Activated CD4-positive, alpha-beta T cell treated with anti-CD3 and anti-CD28 coated beads, Interleukin-2, amount 10 ng/mL, durations not matched to agents 24 days and 14 days (primary cell): Measurements from ENCODE around the gene PTPRF. TPM values are rescaled to one million over a fixed set of nuclear protein-coding genes. Genes with fewer than 3 reads are reported as not detected.
"Not testable (repeated sequence)": the region's sequence is repeated elsewhere in the genome, so short reads cannot be mapped to it uniquely, and the experiment has no call there.

Experiments
- DNase-seq: peaks from one replicate; pipeline ENCODE4 v3.0.0; 2022
- H3K27ac Mint-ChIP-seq: one replicate; pipeline ENCODE4 v1.8.0; 2022; ENCODE audit warnings: mild to moderate bottlenecking, mixed read lengths
- H3K27me3 Mint-ChIP-seq: one replicate; pipeline ENCODE4 v1.8.0; 2022; ENCODE audit warnings: mixed read lengths
- H3K36me3 Mint-ChIP-seq: one replicate; pipeline ENCODE4 v1.8.0; 2022; ENCODE audit warnings: low read depth, mild to moderate bottlenecking, mixed read lengths
- H3K4me1 Mint-ChIP-seq: one replicate; pipeline ENCODE4 v1.8.0; 2021; ENCODE audit warnings: mixed read lengths
- H3K4me3 Mint-ChIP-seq: one replicate; pipeline ENCODE4 v1.8.0; 2022; ENCODE audit warnings: mild to moderate bottlenecking, moderate library complexity, mixed read lengths
- H3K9me3 Mint-ChIP-seq: one replicate; pipeline ENCODE4 v1.8.0; 2021; ENCODE audit warnings: mixed read lengths
- intact Hi-C: fragments of 100-400 bp; cut with micrococcal nuclease; formaldehyde crosslinking; loops from one replicate; pipeline ENCODE4 v1.15.1; 2023
- total RNA-seq: library from RNA; stranded (reverse); gene quantifications from 2 replicates; pipeline ENCODE4 v1.2.3, GENCODE V29; 2022

PTPRF gene
- total RNA-seq, 1 donor from 2014 or later: 2.1 TPM

GRCh38 chr1:43547538-43548072, 16.9 kb downstream of the PTPRF start:
- H3K36me3 Mint-ChIP-seq: no peaks in the 10 kb centered on the region
- no peak overlapping the region for H3K27ac Mint-ChIP-seq
- DNase-seq: no peak
- no peak overlapping the region for H3K4me3 Mint-ChIP-seq
- intact Hi-C loops: no loop called here
- H3K27me3 Mint-ChIP-seq: peaks cover 7% of the 10 kb centered on the region
- peaks cover 5% of the 10 kb centered on the region for H3K4me1 Mint-ChIP-seq
- H3K9me3 Mint-ChIP-seq: no peaks in the 10 kb centered on the region

- Mint-ChIP-seq H3K9me3 (no peaks in the 10 kb centered on the region), H3K27me3 (peaks cover 7% of the 10 kb centered on the region), H3K36me3 (no peaks in the 10 kb centered on the region), H3K4me3 (no peak overlapping the region), H3K27ac (no peak overlapping the region), H3K4me1 (peaks cover 5% of the 10 kb centered on the region)
- DNase-seq: no peak
- intact Hi-C loops: no loop called here
Observed at GRCh38 chr1:43548285-43549271, 17.9 kb downstream of the PTPRF start.

- H3K36me3 Mint-ChIP-seq, H3K9me3 Mint-ChIP-seq, intact Hi-C loops, H3K27me3 Mint-ChIP-seq, DNase-seq, H3K27ac Mint-ChIP-seq: not testable (repeated sequence)
- H3K4me3 Mint-ChIP-seq: peak overlapping the region; percentile 36
- H3K4me1 Mint-ChIP-seq: peaks cover 12% of the 10 kb centered on the region
Observed at GRCh38 chr1:43549394-43549793, 18.7 kb downstream of the PTPRF start.

- no peak overlapping the region for H3K27ac Mint-ChIP-seq
- H3K27me3 Mint-ChIP-seq: peaks cover 7% of the 10 kb centered on the region
- no peaks in the 10 kb centered on the region for H3K36me3 Mint-ChIP-seq
- H3K4me1 Mint-ChIP-seq: peaks cover 16% of the 10 kb centered on the region
- H3K4me3 Mint-ChIP-seq: peak overlapping the region; percentile 40
- intact Hi-C loops: no loop called here
- DNase-seq: peak; percentile 65
- no peaks in the 10 kb centered on the region for H3K9me3 Mint-ChIP-seq
Observed at GRCh38 chr1:43549921-43550597, 19.4 kb downstream of the PTPRF start.

- intact Hi-C loops: no loop called here
- peaks cover 7% of the 10 kb centered on the region for H3K27me3 Mint-ChIP-seq
- no peaks in the 10 kb centered on the region for H3K36me3 Mint-ChIP-seq
- H3K27ac Mint-ChIP-seq: no peak overlapping the region
- H3K4me1 Mint-ChIP-seq: peaks cover 16% of the 10 kb centered on the region
- peak overlapping the region; percentile 40 for H3K4me3 Mint-ChIP-seq
- H3K9me3 Mint-ChIP-seq: no peaks in the 10 kb centered on the region
- DNase-seq: no peak
Observed at GRCh38 chr1:43550598-43551246, 20.0 kb downstream of the PTPRF start.

GRCh38 chr1:43551396-43551888, 20.8 kb downstream of the PTPRF start:
- no peaks in the 10 kb centered on the region for H3K36me3 Mint-ChIP-seq
- no peak for DNase-seq
- intact Hi-C loops: no loop called here
- no peaks in the 10 kb centered on the region for H3K9me3 Mint-ChIP-seq
- H3K4me3 Mint-ChIP-seq: no peak overlapping the region
- no peak overlapping the region for H3K27ac Mint-ChIP-seq
- H3K27me3 Mint-ChIP-seq: peaks cover 7% of the 10 kb centered on the region
- H3K4me1 Mint-ChIP-seq: peaks cover 16% of the 10 kb centered on the region

GRCh38 chr1:43552059-43552742, 21.5 kb downstream of the PTPRF start:
- intact Hi-C loops: no loop called here
- H3K9me3 Mint-ChIP-seq: no peaks in the 10 kb centered on the region
- no peak overlapping the region for H3K4me3 Mint-ChIP-seq
- peaks cover 16% of the 10 kb centered on the region for H3K4me1 Mint-ChIP-seq
- peaks cover 7% of the 10 kb centered on the region for H3K27me3 Mint-ChIP-seq
- no peak overlapping the region for H3K27ac Mint-ChIP-seq
- H3K36me3 Mint-ChIP-seq: no peaks in the 10 kb centered on the region
- no peak for DNase-seq

- Mint-ChIP-seq H3K27ac (no peak overlapping the region), H3K27me3 (peaks cover 7% of the 10 kb centered on the region), H3K4me1 (peaks cover 16% of the 10 kb centered on the region), H3K36me3 (no peaks in the 10 kb centered on the region), H3K9me3 (no peaks in the 10 kb centered on the region), H3K4me3 (no peak overlapping the region)
- DNase-seq: no peak
- intact Hi-C loops: no loop called here
Observed at GRCh38 chr1:43552813-43553212, 22.1 kb downstream of the PTPRF start.

- H3K27ac Mint-ChIP-seq: no peak overlapping the region
- intact Hi-C loops: no loop called here
- H3K4me3 Mint-ChIP-seq: no peak overlapping the region
- peaks cover 7% of the 10 kb centered on the region for H3K27me3 Mint-ChIP-seq
- DNase-seq: peak; percentile 82
- peaks cover 16% of the 10 kb centered on the region for H3K4me1 Mint-ChIP-seq
- H3K9me3 Mint-ChIP-seq: no peaks in the 10 kb centered on the region
- H3K36me3 Mint-ChIP-seq: no peaks in the 10 kb centered on the region
Observed at GRCh38 chr1:43554444-43554992, 23.8 kb downstream of the PTPRF start.

GRCh38 chr1:43556782-43557181, 26.1 kb downstream of the PTPRF start:
- Mint-ChIP-seq H3K9me3 (no peaks in the 10 kb centered on the region), H3K36me3 (no peaks in the 10 kb centered on the region), H3K4me3 (no peak overlapping the region), H3K4me1 (peaks cover 12% of the 10 kb centered on the region), H3K27ac (no peak overlapping the region), H3K27me3 (peaks cover 2% of the 10 kb centered on the region)
- intact Hi-C loops: no loop called here
- DNase-seq: no peak

GRCh38 chr1:43557744-43558245, 27.1 kb downstream of the PTPRF start:
- no peaks in the 10 kb centered on the region for H3K9me3 Mint-ChIP-seq
- H3K4me1 Mint-ChIP-seq: peaks cover 12% of the 10 kb centered on the region
- no peak overlapping the region for H3K27ac Mint-ChIP-seq
- intact Hi-C loops: no loop called here
- H3K27me3 Mint-ChIP-seq: no peaks in the 10 kb centered on the region
- no peak for DNase-seq
- H3K36me3 Mint-ChIP-seq: no peaks in the 10 kb centered on the region
- no peak overlapping the region for H3K4me3 Mint-ChIP-seq

- DNase-seq: no peak
- intact Hi-C loops: no loop called here
- Mint-ChIP-seq H3K9me3 (no peaks in the 10 kb centered on the region), H3K4me1 (peaks cover 12% of the 10 kb centered on the region), H3K27ac (no peak overlapping the region), H3K4me3 (no peak overlapping the region), H3K27me3 (no peaks in the 10 kb centered on the region), H3K36me3 (no peaks in the 10 kb centered on the region)
Observed at GRCh38 chr1:43558346-43558841, 27.7 kb downstream of the PTPRF start.

- no peaks in the 10 kb centered on the region for H3K9me3 Mint-ChIP-seq
- DNase-seq: no peak
- no peak overlapping the region for H3K27ac Mint-ChIP-seq
- no peaks in the 10 kb centered on the region for H3K36me3 Mint-ChIP-seq
- H3K4me1 Mint-ChIP-seq: peaks cover 2% of the 10 kb centered on the region
- H3K27me3 Mint-ChIP-seq: no peaks in the 10 kb centered on the region
- intact Hi-C loops: no loop called here
- no peak overlapping the region for H3K4me3 Mint-ChIP-seq
Observed at GRCh38 chr1:43559714-43560113, 29.0 kb downstream of the PTPRF start.
